SU-DHL-6 (cell line): ENCODE measurements around the gene TNNI3K.

Experiments used
- EZH2phosphoT487 ChIP-seq: fragments of 200-600 bp; sonication (generic), shearing (Covaris generic); conservative IDR thresholded peaks from 2 replicates; pipeline ENCODE4 v1.6.1; 2018; ENCODE audit warnings: mild to moderate bottlenecking, antibody characterized with exemption, low read length, moderate library complexity, mixed read lengths
- TF ChIP-seq, protein P1 (sequence below): fragments of 200-600 bp; sonication (generic); IDR thresholded peaks from one replicate; pipeline ENCODE4 v1.5.1; 2017; ENCODE audit warnings: antibody characterized with exemption, mild to moderate bottlenecking, low read length, moderate library complexity; ENCODE audit not compliant: insufficient read depth, poor library complexity, severe bottlenecking

DNA sequence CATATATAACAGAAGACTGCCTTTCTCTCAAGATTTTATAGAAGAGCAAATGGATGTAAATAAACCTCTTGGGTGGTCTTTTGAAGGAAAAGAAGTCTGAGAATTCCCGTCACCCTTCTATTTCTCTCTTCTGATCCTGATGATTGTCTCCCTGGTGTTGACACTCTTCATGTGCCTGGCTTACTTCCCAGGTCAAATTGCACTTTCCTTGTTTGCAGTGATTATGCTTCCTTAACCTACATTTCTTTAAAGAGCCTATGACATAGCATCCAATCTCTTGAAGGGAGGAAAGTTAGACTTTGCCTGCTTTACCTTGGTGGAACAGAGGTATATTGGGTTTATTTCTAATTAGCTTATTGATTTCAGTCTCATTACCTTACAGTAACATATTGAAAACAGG, 197.1 kb downstream of the TNNI3K start:
- TF ChIP-seq, protein P1, sequence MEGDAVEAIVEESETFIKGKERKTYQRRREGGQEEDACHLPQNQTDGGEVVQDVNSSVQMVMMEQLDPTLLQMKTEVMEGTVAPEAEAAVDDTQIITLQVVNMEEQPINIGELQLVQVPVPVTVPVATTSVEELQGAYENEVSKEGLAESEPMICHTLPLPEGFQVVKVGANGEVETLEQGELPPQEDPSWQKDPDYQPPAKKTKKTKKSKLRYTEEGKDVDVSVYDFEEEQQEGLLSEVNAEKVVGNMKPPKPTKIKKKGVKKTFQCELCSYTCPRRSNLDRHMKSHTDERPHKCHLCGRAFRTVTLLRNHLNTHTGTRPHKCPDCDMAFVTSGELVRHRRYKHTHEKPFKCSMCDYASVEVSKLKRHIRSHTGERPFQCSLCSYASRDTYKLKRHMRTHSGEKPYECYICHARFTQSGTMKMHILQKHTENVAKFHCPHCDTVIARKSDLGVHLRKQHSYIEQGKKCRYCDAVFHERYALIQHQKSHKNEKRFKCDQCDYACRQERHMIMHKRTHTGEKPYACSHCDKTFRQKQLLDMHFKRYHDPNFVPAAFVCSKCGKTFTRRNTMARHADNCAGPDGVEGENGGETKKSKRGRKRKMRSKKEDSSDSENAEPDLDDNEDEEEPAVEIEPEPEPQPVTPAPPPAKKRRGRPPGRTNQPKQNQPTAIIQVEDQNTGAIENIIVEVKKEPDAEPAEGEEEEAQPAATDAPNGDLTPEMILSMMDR = no peak
- no peak for TF ChIP-seq EZH2phosphoT487
